ENCODE data around the gene TCERG1L.
A peak's percentile ranks its signal among the peaks of the same experiment; 100 is the strongest.

Gene TCERG1L

GRCh38 chr10:131080571-131080970, 230.9 kb downstream of the TCERG1L start:
- no peak for DNase-seq

- DNase-seq = no peak
Measured at GRCh38 chr10:131079314-131079713, 232.2 kb downstream of the TCERG1L start.

GRCh38 chr10:131078882-131079280, 232.6 kb downstream of the TCERG1L start:
- DNase-seq = peak; percentile 48

GRCh38 chr10:131078131-131078881, 233.2 kb downstream of the TCERG1L start:
- peak; percentile 52 for DNase-seq

GRCh38 chr10:131077724-131078123, 233.8 kb downstream of the TCERG1L start:
- DNase-seq = peak; percentile 36

GRCh38 chr10:131077031-131077430, 234.5 kb downstream of the TCERG1L start:
- DNase-seq = peak; percentile 29

GRCh38 chr10:131076356-131076755, 235.2 kb downstream of the TCERG1L start:
- peak; percentile 45 for DNase-seq

GRCh38 chr10:131075218-131075770, 236.2 kb downstream of the TCERG1L start:
- peak; percentile 45 for DNase-seq

- DNase-seq = peak; percentile 76
Measured at GRCh38 chr10:131074682-131075081, 236.8 kb downstream of the TCERG1L start.

- DNase-seq = peak; percentile 44
Measured at GRCh38 chr10:131073469-131074035, 238.0 kb downstream of the TCERG1L start.

- DNase-seq = peak; percentile 48
Measured at GRCh38 chr10:131072651-131073468, 238.7 kb downstream of the TCERG1L start.

- peak; percentile 15 for DNase-seq
Measured at GRCh38 chr10:131071721-131072120, 239.8 kb downstream of the TCERG1L start.

GRCh38 chr10:131070856-131071255, 240.7 kb downstream of the TCERG1L start:
- DNase-seq = peak; percentile 45

GRCh38 chr10:131068760-131069159, 242.8 kb downstream of the TCERG1L start:
- peak; percentile 30 for DNase-seq

GRCh38 chr10:131068311-131068710, 243.2 kb downstream of the TCERG1L start:
- no peak for DNase-seq

- peak; percentile 15 for DNase-seq
Measured at GRCh38 chr10:131067690-131068089, 243.8 kb downstream of the TCERG1L start.

GRCh38 chr10:131065673-131066305, 245.7 kb downstream of the TCERG1L start:
- peak; percentile 42 for DNase-seq

- DNase-seq = peak; percentile 24
Measured at GRCh38 chr10:131063311-131063710, 248.2 kb downstream of the TCERG1L start.

- DNase-seq = peak; percentile 28
Measured at GRCh38 chr10:131062621-131063260, 248.8 kb downstream of the TCERG1L start.

- DNase-seq = peak; percentile 29
Measured at GRCh38 chr10:131061216-131061615, 250.3 kb downstream of the TCERG1L start.

- peak; percentile 20 for DNase-seq
Measured at GRCh38 chr10:131059881-131060280, 251.6 kb downstream of the TCERG1L start.

- DNase-seq = no peak
Measured at GRCh38 chr10:131058799-131059198, 252.7 kb downstream of the TCERG1L start.
